GM18867 (cell line): ENCODE data around the gene LMOD3.
A peak's percentile ranks its signal among the peaks of the same experiment; 100 is the strongest.

ENCODE experiments used
- ATAC-seq: cut with Tn5 transposase; IDR thresholded peaks from one replicate; pipeline ENCODE4 v1.9.1; 2021; ENCODE audit warnings: mild to moderate bottlenecking, moderate library complexity; ENCODE audit not compliant: unreplicated experiment

Gene LMOD3

DNA sequence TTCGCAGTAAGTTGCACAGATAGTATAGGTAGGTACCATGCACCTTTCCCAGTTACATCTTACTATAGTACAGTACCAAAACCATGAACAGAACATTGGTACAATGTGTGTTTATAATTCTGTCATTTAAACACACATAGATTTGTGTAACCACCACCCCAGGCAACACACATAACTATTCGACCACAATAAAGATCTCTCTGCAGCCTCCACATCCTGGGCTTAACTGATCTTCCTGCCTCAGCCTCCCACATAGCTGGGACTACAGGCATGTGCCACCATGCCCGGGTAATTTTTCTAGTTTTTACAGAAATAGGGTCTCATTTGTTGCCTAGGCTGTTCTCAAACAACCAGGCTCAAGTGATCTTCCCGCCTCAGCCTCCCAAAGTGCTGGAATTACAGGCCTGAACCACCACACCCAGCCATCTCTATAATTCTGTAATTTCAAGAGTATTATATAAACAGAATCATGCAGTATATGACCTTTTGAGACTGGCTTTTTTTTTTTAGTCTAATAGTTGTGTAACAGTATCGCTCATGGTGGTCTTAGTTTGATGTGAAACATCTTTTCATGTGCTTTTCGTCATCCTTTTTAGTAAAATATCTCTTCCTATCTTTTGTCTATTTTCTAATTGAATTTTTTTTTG is 57.0 kb downstream of the LMOD3 start:
- no peak for ATAC-seq

DNA sequence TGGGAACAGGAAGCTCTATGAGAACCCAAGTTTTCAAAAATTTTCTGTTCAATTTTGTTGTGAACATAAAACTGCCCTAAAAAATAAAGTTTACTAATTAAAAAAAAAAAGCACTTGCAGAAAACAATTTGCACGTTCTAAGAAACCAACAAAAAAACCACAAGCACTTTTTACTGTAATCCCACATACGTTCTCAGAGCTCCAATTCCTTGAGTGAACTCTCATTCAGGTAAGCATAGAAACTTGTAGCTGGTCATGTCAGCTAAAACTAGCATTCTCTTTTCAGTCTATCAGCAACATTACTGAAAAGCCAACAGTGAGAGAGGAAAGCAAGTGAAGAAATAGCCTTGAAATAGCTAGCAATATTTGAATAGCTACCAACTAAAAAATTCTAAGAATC is 58.8 kb downstream of the LMOD3 start:
- no peak for ATAC-seq

DNA sequence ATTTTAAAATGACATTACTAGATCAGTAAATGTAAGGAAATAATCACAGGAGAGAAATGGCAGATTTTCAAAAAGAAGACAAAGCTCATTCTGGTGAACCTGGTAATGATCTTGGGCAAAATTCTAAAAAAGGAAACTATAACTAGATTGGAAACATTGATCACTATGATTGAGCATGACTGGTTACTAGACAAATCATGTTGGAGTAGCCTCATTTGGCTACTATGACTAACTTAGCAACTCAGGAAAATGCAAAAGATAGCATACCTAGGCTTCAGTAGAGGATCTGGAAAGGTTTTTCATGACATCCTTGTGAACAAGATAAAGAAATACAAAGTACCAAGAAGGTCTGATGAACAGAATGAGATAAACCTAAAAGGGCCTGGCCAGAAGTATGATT is 62.7 kb downstream of the LMOD3 start:
- ATAC-seq: no peak

DNA sequence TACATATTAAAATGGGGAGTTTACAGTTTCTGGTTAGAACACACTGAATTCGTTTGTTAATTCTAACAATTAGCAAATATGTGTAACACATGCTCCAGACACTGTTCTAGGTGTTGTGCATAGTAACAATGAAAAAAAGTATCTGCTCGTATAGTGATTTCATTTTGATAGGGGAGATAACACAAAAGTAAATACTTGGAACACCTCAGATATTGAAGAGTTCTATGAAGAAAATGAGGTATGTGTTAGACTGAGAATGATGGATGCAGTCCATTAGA is 63.5 kb downstream of the LMOD3 start:
- ATAC-seq: no peak

DNA sequence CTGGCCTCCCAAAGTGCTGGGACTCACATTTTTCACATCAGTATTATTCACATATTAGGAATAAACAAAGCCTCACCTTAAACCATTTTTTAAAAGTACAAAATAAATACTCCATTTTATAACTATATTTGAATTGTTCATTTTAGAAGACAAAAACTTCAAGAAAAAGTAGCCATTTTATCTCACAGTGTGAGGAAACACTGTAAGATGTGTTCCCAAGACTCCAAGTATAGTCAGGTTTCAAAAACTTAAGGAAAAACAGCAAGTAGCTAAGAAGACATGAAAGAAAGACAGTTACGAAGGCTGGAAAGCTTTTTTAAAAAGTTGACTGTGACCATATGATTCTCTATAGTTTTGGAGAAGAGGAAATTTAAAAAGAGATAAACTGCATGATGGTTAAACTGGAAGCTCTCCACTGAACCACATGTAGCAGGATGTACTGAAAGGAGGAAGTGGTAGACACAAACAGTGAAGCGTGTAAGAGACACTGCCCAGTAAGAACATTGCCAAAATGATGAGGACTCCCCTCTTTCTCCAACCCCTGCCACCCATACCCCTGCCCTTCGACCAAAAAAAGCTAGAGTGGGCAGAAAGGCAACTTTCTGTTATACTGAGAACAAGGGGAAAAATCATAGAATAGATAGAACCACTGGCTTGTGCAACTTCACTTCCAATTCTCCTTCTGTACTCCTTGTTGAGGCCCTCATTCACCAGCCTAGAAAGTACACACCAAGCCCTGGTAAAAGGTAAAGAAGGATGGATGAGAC is 64.0 kb downstream of the LMOD3 start:
- peak; percentile 98 for ATAC-seq
